ENCODE measurements around the gene SPATA17.

DNA sequence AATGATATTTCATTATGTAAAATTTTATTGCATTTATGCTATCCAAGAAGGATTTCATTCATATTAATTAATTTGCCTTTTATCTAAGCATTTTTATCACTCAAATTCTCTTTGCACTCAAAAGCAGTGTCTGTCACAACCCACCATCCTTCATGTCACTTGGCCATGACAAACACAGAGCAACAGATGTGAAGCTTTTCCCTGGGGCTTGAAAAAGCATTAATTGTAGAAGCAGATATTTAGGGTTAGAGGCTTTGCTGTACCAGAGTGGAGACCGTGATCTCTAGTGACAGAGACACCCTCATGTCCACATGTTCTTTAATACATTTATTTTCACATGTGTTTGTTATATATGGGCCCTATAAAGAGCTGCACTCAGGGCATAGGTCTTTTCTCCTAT lies 230.5 kb downstream of the SPATA17 start:
- TF ChIP-seq, protein P1, sequence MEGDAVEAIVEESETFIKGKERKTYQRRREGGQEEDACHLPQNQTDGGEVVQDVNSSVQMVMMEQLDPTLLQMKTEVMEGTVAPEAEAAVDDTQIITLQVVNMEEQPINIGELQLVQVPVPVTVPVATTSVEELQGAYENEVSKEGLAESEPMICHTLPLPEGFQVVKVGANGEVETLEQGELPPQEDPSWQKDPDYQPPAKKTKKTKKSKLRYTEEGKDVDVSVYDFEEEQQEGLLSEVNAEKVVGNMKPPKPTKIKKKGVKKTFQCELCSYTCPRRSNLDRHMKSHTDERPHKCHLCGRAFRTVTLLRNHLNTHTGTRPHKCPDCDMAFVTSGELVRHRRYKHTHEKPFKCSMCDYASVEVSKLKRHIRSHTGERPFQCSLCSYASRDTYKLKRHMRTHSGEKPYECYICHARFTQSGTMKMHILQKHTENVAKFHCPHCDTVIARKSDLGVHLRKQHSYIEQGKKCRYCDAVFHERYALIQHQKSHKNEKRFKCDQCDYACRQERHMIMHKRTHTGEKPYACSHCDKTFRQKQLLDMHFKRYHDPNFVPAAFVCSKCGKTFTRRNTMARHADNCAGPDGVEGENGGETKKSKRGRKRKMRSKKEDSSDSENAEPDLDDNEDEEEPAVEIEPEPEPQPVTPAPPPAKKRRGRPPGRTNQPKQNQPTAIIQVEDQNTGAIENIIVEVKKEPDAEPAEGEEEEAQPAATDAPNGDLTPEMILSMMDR (IDR thresholded peaks at IDR 0.05), result no peak
- TF ChIP-seq POLR2A (IDR thresholded peaks at IDR 0.05), result no peak

Data from adrenal gland (tissue), 5 donors.